HG03442 (cell line): ENCODE measurements around the gene SNX2.
A peak's percentile ranks its signal among the peaks of the same experiment; 100 is the strongest.
"Not testable (repeated sequence)": the region's sequence is repeated elsewhere in the genome, so short reads cannot be mapped to it uniquely, and the experiment has no call there.

Experiments used
- ATAC-seq: cut with Tn5 transposase; IDR thresholded peaks from one replicate; pipeline ENCODE4 v1.9.1; 2021; ENCODE audit warnings: mild to moderate bottlenecking, moderate library complexity; ENCODE audit not compliant: unreplicated experiment

Gene SNX2

DNA sequence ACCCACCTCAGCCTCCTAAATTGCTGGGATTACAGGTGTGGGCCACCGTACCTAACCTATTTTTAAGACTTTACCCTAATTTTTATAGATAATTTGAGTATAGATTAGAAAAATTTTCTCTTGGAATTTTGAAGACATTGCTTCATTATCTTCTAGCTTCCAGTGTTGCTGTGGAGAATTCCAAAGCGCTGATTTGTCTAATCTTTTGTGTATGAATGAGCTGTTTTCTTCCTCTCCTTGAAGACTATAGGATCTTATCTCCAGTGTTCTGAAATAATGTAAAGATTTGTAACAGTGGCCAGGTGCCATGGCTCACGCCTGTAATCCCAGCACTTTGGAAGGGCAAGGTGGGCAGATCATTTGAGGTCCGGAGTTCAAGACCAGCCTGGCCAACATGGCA, 64.9 kb downstream of the SNX2 start:
- ATAC-seq: no peak

DNA sequence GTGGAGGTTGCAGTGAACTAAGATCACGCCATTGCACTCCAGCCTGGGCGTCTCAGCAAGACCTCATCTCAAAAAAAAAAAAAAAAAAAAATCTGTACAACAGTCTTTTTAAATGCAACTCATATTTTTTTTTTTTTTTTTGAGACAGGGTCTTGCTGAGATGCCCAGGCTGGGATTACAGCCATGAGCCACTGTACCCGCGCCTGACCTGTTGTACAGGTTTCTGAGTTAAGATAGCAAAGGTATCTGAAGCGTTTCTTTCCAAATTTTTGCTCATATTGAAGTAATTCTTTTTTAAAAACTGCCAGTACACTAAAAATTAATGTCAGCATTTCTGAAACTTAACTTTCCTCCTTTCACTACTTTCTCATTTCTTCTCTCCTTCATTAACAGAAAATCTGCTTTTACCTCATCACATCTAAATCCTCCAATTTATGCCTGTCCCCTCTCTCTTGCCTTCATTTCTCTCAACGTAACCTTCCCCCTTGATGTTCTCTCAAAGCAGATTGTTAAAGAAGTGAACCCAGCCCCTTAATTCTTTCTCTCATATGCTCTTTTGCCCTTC, 67.2 kb downstream of the SNX2 start:
- ATAC-seq: no peak

DNA sequence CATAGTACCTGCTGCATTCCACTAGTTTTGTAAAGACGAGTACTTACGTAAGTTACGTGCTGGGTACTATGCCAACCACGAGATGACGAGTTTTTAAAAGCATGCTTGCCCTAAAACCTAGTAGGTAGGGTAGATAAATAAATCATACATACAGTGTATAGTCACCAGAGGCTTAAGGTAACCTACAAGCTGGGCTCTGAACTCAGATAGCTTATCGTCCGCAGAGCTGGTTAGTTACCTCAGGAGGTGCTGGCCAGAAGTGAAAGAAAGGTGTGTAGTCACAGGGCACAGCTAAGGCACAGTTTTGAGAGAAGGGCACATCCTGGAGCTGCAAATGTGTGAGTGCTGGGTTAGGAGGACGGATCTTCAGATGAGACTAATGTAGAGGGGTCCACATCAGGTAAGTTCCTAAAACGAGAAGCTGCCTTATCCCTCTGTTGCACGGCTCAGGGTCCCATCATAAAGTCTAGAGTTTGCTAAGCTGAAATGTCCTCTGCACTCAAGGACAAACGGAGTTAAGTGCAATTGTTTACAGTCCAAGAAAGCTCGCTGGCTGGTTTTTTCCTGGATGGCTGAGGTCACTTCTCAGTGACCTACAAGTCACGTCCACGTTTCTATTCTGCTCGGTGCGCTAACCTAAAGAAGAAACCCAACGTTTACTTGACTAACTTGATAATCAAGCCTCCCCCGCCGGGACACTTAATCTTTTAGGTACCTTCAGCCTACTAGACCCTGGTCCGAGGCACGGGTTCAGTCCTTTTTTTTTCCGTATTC, 69.4 kb downstream of the SNX2 start:
- no peak for ATAC-seq

DNA sequence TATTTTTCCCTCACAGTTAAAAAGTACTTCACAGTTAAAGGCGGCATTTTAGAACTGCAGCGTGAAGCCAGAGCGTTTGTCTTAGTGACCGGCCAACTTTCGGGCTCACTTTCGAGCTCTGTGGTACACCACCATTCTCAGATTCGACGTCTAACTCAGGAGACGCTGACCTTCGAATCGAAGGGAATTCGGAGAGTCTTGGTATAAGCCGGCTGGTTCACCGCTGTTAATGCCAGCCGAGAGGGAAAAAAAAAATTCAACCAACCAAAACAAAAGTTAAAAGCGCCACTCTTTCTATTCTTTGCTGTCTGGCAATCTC, 70.0 kb downstream of the SNX2 start:
- ATAC-seq: peak; percentile 41

DNA sequence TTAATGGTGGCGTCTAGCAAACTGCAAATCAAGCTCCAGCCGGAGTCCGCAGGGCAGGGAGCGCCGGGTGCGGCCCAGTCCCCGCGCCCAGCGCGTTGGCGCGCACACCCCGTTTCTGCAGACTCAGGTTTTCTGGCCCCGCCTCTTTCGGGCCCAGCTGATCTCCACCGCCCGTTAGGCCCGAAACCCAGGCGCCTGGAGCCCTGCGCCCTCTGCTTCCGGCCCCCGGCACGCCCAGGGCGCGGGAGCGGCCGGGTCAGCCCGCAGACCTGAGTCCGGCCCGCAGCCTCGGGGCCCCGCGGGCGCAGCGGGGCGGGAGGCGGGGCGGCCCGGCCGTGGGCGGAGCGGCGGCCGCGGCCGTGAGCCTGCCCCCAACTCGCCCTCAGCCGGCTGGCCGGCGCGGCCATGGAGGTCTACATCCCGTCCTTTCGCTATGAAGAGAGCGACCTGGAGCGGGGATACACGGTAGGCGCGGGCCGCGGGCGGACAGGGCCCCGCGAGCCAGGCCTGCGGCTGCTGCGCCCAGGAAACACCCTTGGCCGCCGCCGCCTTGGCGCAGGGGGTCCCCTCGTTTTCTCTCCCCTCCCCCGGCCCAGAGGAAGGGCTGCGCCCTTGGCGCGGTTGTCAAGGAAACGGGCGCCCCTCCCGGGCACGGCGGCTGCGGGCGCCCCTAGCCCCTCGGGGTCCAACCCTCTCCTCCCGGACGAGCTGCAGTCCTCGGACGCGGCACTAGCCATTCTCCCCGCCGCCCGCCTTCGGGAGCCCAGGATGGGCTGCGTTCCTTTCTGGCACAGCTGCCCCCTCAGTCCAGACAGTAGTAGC, 70.6 kb downstream of the SNX2 start, which contains the start of gene SNX24:
TSS of gene SNX24 (plus strand) at position 385 of the 822 bp plus-strand sequence. CDS start at position 406, 21 bp downstream.
- peak; percentile 78 for ATAC-seq

DNA sequence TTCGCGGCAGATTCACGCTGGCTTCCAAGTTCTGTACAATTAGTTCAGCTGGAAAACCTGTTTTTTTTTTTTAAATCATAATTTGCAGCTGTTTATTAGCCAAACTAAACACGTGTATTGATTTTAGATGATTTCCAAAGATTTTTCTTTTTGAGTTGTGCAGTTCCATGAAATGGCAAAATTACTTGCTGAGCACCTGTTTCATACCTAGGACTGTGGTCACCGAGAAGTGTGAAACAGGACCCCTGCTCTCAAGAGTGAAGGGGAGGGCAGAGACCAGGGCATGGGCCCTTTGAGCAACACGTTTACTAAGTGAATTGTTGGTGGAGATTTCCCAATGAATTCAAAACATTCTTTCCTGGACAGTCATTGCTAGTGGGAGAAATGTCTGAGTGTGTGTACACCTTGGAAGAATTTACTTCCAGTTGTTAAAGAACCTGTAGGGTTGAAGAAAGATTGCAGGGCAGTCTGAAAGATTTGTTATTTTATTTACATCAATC, 71.2 kb downstream of the SNX2 start:
- ATAC-seq: no peak

DNA sequence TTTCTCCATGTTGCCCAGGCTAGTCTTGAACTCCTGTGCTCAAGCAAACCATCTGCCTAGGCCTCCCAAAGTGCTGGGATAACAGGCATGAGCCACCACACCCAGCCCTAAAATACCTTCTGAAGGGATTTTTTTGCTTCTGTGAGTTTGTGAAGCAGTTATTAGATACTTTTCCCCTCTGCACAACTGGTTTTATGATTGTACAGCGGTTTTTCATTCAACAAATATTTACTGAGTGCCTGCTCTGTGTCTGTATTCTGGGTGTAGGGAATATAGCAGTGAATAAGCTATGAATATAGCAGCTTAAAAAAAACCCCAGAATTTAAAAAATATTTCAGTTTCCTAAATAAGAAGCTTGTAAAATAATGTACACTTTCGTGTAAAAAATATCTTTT, 72.8 kb downstream of the SNX2 start:
- ATAC-seq: no peak

DNA sequence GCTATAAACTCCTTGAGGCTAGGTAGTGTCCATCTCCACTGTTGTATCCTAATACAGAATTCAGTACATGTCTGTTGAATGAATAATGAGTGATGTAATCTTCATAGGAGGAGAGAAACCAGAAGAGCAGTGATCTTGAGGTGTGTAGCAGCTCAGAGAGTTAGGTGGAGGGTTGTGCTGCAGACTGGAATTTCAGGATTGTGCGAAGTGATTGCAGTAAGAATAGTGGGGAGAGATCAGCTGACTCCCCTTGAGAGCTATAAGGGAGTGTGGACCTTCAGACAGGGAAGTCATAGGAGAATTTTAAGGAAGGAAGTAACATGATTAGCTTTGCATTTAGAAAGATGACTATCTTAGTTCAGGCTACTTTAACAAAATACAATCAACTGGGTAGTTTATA, 74.9 kb downstream of the SNX2 start:
- ATAC-seq: no peak

DNA sequence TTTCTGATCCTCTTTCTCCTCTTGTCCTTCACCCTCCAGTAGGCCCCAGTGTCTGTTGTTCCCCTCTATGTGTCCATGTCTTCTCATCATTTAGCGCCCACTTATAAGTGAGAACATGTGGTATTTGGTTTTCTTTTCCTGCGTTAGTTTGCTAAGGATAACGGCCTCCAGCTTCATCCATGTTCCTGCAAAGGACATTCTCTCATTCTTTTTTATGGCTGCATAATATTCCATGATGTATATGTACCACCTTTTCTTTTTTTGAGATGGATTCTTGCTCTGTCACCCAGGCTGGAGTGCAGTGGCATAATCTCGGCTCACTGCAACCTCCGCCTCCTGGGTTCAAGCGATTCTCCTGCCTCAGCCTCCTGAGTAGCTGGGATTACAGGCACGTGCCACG, 82.7 kb downstream of the SNX2 start:
- ATAC-seq: not testable (repeated sequence)

DNA sequence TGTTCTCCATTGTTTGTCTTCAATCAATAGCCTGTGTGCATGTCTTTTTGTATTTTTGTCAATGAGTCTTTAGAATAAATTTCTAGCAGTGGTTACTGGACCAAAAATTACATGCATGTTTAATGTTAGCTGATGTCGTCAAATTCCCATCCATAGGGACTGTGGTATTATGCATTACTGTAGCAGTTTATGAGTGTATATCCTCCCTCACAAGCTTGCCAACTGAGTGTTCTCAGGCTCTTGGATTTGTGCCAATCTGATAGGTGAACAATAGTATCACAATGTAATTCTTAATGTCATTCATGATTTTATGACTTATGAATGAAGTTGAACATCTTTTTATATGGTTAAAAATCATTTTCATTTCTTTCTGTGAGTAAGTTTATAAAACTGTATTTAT, 83.6 kb downstream of the SNX2 start:
- ATAC-seq: no peak

DNA sequence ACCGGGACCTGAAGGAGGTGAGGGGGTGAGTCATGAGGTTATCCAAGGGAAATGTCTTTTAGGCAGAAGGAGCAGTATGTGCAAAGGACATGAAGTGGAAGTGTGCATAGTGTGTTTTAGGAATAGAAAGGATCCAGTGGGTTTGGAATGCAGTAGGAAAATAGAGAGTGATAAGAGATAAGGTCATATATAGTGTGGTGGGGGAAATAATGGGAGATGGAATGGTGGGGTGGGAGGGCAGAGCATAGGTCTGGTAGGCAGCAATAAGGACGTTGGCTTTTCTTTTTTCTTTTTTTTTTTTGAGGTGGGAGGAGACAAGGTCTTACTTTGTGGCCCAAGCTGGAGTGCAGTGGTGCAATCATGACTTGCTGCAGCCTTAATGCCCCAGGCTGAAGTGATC, 88.4 kb downstream of the SNX2 start:
- ATAC-seq: no peak

DNA sequence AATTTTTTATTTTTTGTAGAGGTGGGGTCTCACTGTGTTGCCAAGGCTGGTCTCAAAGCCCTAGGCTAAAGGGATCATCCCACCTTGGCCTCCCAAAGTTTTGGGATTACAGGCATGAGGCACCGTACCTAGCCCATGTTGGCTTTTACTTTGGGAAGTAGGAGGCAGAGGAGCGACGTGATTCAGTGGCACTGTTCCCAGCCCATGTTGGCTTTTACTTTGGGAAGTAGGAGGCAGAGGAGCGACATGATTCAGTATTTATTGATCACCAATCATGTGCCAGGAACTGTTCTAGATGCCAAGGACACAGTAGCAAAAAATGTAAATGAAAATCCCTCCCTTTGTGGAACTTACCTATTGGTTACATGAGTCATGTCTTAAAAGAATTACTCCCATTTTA, 88.8 kb downstream of the SNX2 start:
- no peak for ATAC-seq

DNA sequence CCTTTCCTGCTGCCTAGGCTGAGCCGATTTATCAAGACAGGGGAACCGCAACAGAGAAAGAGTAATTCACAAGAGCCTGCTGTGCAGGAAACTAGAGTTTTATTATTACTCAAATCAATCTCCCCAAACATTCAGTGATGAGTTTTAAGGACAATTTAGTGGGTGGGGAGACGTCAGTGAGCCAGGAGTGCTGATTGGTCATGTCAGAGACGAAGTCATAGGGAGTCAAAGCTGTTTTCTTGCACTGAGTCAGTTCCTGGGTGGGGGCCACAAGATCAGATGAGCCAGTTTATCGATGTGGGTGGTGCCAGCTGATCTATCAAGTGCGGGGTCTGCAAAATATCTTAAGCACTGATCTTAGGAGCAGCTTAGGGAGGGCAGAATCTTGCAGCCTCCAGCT, 89.5 kb downstream of the SNX2 start:
- ATAC-seq: no peak

DNA sequence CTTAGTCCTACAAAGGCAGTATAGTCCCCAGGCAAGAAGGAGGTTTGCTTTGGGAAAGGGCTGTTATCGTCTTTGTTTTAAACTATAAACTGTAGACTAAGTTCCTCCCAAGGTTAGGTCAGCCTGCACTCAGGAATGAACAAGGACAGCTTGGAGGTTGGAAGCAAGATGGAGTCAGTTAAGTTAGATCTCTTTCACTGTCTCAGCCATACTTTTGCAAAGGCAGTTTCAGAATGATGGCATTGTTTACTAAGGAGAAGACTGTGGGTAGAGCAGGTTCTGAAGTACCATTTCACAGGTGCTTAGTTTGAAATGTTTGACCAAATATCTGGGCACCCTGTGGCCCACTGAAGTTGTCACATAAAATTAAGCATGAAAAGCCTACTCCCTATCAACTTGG, 90.0 kb downstream of the SNX2 start:
- no peak for ATAC-seq

DNA sequence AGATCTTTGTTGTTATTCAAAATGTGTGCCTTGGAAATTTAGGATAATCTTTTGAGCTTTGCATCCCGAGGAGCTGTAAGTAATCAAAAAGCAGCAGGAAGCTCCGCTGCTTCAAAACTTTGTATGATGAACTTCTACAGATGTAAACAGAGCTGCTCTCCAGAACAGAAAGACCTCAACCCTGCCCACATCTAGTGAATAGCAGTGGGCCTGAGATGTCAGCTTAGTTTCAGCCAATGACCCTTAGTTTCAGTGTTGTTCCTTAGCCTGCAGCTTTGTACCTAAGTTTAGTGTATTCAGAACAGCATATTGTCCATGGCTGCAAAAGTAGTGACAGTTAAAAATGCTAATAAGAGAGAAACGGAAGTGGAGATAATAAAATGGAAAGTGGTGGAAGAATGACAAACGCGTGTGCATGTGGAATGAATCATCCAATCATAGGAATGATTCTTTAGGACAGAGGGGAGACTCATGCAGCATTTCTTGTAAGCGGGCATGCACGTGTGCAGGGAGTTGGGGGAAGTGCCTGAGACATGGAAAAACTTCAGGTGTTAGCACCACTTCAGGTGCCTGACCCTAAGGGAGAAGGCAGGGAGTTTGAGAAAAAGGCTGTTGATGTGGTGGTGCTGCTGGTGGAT, 95.5 kb downstream of the SNX2 start:
- no peak for ATAC-seq

DNA sequence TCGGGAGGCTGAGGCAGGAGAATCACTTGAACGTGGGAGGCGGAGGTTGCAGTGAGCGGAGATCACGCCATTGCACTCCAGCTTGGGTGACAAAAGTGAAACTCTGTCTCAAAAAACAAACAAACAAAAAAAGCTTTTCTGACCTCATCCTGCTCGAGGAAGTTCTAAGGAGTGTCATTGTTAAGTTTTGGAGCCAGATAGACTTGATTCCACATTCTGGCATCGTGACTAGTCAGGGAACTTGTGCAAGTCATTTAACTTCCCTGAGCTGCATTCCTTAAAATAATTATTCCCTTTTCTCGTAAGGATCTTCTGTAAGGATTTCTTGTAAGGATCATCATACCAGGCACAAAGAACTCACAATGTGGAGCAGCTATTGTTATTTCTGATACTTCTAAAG, 96.8 kb downstream of the SNX2 start:
- ATAC-seq: no peak

DNA sequence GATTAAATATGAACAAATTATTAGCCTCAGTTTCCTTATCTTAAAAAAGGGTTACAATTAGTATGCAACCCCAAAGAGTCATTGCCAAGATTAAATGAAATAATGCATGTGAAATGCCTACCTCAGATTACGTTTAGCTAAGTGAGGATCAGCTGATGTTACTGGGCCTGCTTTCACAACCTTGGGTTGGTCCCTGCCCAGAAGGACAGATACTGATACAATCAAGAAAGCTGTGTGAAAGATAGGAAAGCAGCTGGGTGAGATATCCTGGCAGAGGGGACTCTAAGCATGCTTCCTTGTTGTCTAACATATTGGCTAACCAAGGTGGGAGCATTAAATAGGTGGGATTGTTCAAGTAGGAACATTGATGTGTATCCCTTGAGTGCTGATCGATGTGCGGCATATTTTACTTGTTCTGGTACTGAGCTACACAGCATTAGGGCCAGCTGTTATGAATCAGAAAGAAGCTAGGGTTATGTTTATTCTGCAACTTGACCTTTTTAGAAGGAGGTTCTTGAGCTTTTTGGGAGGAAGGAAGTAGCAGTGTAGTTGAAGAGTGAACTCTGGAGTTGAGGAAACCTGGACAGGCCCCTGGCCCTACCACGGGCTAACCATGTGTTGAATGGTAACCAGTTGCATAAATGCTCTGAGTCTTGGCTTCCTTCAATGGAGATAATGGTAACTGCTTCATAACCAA, 99.4 kb downstream of the SNX2 start:
- ATAC-seq: no peak

DNA sequence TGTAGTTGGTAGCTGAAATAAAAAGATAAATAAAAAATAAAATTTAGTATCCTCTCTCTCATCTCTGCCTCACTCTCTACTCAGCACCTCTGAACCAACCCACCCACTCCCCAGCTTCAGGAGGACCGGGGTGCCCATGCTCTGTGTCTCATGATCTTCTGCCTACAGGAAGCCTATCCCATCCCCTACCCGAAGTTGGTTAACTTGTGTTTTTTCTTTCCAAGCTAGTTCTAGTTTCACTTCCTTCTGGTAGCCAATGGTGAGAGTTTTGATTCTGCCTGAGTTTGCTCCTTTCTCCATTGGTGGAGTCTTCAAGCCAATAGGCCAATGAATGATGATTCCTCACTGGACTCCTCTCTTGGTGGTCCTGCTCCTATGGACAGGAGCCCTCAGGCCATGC, 102.6 kb downstream of the SNX2 start:
- peak; percentile 52 for ATAC-seq

DNA sequence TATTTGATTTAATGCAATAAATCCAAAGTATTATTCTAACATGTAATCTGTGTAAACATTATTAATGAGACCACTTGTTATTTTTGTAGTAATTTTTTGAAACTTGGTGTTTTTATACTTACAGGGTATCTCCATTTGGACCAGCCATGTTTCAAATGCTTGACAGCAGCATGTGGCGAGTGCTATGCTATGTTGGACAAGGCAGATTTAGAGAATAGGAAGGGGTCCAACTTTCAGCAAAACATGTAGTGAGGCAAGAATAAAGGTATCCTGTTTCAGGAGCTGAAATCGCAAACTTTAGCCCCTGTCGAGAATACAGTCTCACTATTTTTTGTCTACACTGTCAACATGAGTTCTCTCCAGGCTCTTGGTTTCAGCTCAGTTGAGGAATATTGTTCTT, 104.2 kb downstream of the SNX2 start:
- no peak for ATAC-seq
